Middle frontal gyrus (tissue), 1 donor: ENCODE measurements around the gene TBC1D8.
"Not testable (repeated sequence)": the region's sequence is repeated elsewhere in the genome, so short reads cannot be mapped to it uniquely, and the experiment has no call there.

Experiments
- DNase-seq: peaks from one replicate; pipeline ENCODE4 v3.0.0-alpha.2; 2015; ENCODE audit warnings: low spot score; ENCODE audit errors: extremely low spot score

Gene TBC1D8

GRCh38 chr2:101151146-101151858, at the start of gene TBC1D8:
TSS of gene TBC1D8 (minus strand) at chr2:101151382. CDS start at chr2:101151253, 129 bp downstream.
- peak; percentile 43 for DNase-seq

GRCh38 chr2:101200676-101201075, 49.5 kb upstream of the TBC1D8 start:
- no peak for DNase-seq

GRCh38 chr2:101199251-101199791, 48.1 kb upstream of the TBC1D8 start:
- no peak for DNase-seq

GRCh38 chr2:101197814-101198213, 46.6 kb upstream of the TBC1D8 start:
- no peak for DNase-seq

GRCh38 chr2:101197215-101197745, 46.1 kb upstream of the TBC1D8 start:
- DNase-seq = no peak

- DNase-seq = no peak
Observed at GRCh38 chr2:101195871-101196661, 44.9 kb upstream of the TBC1D8 start.

GRCh38 chr2:101193033-101193626, 41.9 kb upstream of the TBC1D8 start:
- DNase-seq = no peak

- no peak for DNase-seq
Observed at GRCh38 chr2:101190747-101191516, 39.8 kb upstream of the TBC1D8 start.

- DNase-seq = no peak
Observed at GRCh38 chr2:101188683-101189405, 37.7 kb upstream of the TBC1D8 start.

- no peak for DNase-seq
Observed at GRCh38 chr2:101187131-101187530, 35.9 kb upstream of the TBC1D8 start.

GRCh38 chr2:101185656-101186055, 34.5 kb upstream of the TBC1D8 start:
- no peak for DNase-seq

- DNase-seq = no peak
Observed at GRCh38 chr2:101185085-101185484, 33.9 kb upstream of the TBC1D8 start.

GRCh38 chr2:101179982-101180381, 28.8 kb upstream of the TBC1D8 start:
- DNase-seq = no peak

GRCh38 chr2:101176803-101177202, 25.6 kb upstream of the TBC1D8 start:
- DNase-seq = no peak

GRCh38 chr2:101175991-101176390, 24.8 kb upstream of the TBC1D8 start:
- DNase-seq = no peak

GRCh38 chr2:101173707-101174295, 22.6 kb upstream of the TBC1D8 start:
- no peak for DNase-seq

GRCh38 chr2:101169822-101170221, 18.6 kb upstream of the TBC1D8 start:
- DNase-seq = not testable (repeated sequence)

GRCh38 chr2:101168706-101169105, 17.5 kb upstream of the TBC1D8 start:
- no peak for DNase-seq

GRCh38 chr2:101167532-101167931, 16.4 kb upstream of the TBC1D8 start:
- not testable (repeated sequence) for DNase-seq

GRCh38 chr2:101164021-101164420, 12.8 kb upstream of the TBC1D8 start:
- DNase-seq = no peak
